ENCODE measurements around the gene ADD3.
"Not testable (repeated sequence)": the region's sequence is repeated elsewhere in the genome, so short reads cannot be mapped to it uniquely, and the experiment has no call there.

Gene ADD3

DNA sequence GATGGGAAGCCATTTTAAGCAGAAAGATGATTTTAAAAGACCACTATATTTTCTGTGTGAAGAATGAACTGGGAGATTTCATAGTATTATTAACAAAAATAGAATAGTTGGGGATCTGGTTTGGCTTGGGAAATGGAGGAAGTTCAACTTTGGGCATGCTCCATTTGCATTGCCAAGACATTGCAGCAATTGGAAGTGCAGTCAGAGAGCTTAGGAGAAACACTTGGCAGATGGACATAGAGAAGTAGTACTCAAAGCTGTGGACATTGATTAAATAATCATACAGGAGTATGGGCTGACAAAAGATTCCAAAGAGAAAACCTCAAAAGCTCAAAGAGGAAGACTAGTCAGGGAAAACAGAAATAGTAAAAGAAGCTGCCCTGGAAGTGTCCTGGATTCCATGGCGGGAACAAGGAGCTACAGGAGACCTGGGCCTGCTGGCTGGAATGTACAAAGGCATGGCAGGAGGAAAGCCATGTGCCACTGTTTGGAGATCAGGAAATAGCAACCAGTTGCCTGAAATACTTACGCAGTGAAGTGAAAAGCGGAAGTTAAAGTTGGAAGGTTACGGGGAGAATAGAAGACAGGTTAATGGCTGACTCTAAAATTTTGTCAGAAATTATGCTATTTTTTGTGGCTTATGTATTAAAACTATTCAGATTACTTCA, 106.0 kb downstream of the ADD3 start:
- DNase-seq, result no peak

DNA sequence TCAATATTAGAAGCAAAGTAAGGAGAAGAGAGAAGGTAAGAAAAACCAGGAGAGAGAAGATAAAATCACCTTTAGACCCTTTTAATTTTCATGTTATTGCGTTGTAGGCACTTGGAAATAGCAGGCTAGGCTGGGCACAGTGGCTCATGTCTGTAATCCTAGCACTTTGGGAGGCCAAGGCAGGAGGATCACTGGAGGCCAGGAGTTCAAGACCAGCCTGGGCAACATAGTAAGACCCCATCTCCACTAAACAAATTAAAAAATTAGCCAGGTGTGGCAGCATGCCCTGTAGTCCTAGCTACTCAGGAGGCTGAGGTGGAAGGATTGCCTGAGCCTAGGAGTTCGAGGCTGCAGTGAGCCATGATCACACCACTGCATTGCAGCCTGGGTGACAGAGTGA, 106.9 kb downstream of the ADD3 start:
- not testable (repeated sequence) for DNase-seq

DNA sequence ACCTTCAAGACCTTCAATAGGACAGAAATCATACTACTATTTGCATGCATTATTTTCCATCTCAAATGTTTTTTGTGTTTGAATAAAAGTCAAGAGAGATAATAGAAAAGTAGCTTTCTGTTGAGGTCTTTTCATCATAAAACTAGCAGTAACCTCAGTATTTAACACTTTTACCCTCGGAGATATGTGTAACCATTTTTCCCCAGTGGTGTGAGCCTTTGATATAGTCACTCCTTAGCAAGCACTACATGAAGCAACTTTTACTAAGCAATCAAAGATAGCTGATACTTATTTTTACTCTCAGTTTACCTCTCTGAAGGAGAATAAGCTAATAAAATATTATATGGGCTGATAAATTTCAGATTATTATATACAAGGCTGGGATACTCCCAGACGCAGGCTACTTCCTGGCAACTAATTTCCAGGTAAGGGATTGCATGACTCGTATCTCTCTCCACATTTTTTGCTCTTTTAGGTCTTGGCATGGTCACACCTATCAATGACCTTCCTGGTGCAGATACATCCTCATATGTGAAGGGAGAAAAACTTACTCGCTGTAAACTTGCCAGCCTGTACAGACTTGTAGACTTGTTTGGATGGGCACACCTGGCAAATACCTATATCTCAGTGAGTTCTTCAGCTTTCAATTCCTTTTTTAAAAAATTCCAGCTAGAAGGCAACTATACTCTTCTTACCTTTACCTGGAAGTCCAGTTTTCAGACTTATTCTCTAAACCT, 108.2 kb downstream of the ADD3 start:
- DNase-seq, result no peak

DNA sequence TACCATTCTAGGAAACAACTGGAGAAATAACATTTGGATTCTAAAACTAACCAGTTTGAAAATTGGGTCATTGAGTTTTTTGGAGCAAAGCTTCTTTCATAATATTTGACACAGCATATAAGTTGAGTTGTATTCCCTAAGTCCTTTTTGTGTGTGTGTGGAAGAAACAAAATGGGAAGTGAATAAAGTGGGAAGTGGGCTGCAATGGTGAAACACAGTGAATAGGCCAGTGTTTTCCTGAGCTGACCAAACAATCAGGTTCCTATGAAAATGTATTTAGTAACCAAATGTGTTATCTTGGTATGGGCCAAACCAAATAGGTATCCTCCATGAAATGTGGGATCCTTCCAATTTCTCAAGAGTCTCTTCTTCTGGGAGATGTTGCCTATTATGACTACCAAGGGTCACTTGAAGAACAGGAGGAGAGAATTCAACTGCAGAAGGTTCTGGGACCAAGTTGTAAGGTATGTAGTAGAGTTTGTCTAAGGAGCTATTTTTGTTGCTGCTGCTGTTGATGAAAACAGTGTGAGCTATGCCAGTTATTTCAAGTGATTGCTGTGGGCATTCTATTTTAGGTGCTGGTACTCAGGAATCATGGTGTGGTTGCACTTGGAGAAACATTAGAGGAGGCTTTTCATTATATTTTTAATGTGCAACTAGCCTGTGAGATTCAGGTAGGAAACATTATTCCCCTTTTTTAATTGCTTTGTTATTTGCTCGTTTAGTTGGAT, 111.3 kb downstream of the ADD3 start:
- no peak for DNase-seq

DNA sequence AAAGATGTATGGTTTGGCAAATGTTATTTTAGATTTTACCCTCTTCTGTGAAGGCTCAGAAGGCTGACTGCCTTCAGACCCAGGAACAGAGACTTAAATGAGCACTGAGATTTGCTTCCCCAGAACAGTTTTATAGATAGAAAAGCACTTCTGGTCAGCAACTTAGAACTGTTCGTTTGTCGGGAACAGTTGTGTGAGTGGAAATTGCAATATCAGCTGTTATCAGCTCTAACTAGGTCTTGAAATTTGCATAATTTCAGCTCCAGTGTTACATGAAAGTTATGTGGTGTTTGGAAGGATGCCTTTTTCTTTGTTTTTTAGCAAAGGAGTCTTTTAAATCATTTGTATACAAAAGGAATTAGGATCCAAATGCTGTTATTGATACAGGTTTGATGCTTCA, 115.8 kb downstream of the ADD3 start:
- DNase-seq, result no peak

DNA sequence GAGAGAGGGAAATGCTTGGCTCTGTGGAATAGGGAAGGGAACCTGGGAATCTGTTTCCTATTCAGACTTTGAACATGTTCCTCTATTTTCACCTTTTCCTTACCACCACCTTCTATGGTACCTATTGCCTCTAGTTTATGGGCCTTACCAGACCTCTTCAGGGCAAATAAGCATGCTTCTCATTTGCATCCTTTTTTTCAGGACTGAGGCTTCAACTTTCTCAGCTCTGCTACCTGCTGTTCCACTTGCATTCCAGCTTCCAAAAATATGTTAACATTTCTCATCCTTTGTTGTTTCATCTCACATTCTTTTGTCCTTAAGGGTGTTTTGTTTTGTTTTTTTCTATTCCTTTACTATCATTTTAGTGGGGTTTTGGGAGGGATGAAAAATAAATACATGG, 121.7 kb downstream of the ADD3 start:
- no peak for DNase-seq

DNA sequence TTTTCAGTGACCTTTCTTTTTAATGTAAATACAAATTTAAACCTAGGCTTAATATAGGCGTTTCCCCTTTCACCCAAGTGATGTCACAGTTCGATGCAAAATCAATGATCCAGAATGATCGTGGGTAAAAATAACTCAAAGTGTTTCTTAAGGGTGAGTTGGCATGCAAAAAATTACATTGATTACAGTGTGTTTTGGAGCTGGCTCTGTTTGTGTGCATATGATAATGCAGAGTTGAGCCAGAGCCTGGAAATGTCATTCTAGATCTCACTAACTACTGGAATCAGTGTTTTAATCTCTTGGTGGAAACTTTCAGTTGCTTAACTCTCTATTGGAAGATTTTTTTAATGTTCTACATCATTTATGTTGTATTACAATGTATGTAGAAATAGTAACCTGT, 127.1 kb downstream of the ADD3 start:
- no peak for DNase-seq

DNA sequence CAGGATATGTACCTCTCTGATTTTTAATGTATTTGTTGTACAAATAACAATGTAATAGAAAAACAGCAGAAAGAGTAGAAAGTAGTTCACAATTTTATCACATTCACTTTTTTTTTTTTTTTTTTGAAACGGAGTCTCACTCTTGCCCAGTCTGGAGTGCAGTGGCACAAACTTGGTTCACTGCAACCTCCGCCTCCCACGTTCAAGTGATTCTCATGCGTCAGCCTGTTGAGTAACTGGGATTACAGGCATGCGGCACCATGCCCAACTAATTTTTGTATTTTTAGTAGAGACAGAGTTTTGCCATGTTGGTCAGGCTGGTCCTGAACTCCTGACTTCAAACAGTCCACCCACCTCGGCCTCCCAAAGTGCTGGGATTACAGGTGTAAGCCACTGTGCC, 128.1 kb downstream of the ADD3 start:
- not testable (repeated sequence) for DNase-seq

DNA sequence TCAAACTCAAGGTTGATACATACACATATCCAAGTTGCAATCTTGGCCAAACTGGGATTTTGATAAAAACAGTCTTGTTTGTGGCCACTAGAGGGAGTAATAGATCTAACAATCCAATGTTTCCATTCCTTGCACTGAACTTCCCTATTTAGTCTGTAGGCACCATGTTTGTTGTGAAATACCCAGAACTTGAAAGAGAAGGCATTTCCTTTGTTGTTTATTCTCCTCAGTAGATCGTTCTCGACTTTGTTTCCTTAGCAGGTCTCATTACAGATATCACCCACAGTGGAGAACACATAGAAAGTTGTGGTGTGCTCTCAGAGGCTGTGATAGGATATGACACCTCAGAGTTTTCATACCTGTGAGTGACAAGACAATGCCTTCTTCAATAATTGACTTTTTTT, 129.4 kb downstream of the ADD3 start:
- DNase-seq, result peak; percentile 84

DNA sequence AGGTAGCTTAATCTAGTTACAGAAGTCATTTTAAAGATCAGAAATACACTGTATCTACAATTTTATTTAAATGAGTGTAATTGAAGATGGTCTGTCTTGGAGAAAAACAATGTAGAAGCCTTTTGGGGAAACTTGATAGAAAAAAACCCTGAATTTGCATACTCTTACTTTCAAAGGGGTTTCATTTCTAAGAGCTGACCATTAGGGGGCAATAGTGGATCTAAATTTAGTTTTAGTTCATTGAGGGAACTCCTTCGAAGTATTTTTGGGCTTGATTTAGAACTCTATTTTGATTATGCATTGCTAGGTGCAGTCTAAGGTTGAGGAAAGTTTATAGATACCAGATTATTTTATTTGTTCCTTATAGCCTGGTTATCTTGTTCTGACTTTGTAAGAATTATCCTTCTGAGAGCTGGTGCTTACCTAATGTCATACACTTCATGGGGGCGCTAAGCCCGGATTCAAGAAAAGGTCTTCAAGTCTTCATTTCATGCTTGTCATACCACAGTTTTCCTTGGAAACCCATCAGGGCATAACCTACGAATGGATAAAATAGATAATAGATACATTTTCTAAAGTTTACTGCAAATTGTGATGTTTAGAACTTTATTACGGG, 130.5 kb downstream of the ADD3 start:
- DNase-seq, result peak; percentile 82

DNA sequence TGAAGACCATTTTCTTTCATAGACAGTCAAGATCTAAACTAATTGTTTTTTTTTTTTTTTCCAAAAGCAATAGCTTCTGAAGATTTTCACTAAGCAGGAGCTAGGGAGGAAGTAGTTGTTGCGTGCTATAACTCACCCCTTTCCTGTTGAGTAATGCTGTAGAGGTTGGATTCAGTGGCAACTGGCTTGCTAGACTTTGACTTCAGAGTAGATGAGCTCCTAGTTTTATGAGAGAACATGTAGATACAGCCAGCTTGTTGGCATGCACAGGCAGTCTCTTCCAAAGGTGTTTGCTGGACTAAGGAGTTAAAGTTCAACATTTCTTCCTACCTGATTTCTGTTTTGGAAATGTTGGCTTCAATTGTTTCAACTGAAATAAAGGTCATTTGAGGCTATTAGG, 133.4 kb downstream of the ADD3 start:
- DNase-seq, result no peak

DNA sequence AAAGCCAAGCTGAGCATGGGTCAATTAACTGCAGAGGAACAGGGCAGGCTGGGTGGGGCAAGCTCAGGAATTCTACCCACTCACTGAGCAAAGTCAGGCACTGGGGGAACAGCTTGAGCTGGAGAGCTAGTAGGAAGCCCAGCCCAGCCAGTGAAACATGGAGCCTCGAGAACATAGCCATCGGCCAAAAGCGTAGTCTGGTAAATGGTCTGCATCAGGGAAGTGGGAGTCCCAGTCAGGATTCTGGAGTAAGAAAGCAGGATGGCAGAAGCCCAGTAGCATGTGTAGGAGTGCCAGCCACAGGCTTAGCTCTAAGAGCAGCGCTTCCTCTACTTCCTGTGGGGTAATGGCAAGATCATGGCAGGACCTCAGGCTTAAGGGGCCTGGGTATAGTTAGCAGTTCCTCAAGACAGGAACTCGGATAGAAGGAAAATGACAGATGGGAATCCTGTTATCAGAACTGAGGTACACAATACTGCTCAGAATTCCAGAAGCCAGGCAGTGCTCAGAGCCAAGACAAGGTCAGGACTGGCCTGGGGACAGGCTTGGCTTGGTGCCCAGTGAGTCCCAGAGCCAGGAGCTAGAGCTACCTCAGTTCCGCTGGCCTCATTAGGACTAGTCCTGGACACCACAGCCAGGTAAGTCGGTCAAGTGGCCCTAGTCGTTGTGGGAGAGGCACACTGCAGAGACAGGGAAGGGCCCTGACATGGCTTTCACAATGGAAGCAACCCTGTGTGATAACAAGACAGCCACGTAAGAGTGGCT, 134.3 kb downstream of the ADD3 start:
- peak; percentile 8 for DNase-seq

DNA sequence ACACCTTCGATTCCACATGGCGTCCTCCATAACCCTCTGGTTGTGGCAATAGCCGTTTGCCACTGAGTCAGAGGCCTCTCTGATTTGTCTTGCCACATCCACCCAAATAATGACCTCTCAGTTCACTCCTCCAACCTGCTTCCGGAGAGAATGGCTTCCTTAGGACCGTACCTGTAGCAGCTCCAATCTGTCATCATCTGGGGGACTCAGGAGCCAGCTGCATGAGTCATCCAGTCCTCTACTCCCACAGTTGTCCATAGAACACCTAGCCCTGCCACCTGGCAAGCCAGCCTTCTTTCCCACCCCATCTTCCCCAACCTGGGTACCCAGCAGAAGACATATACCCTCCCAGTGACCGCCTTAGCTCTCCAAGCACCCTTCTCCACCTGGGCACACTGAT, 135.2 kb downstream of the ADD3 start:
- DNase-seq, result peak; percentile 30

DNA sequence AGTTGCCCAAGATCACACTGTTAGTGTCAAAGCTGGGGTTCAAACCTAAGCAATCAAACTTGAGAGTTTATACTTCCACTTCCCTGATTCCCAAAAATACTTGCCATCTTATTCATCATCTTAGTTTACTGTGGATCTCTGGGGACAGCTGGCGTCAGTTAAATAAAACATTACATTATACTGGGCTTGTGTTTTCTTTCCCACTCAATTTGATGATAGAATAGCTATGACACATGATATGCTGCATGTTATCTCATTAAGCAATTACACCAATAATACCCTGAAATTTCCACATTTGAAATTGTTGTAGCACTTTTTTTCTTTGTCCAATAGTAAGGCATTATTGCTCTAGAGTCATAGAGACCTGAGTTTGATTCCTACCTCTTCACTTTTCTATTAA, 136.7 kb downstream of the ADD3 start:
- DNase-seq, result no peak

DNA sequence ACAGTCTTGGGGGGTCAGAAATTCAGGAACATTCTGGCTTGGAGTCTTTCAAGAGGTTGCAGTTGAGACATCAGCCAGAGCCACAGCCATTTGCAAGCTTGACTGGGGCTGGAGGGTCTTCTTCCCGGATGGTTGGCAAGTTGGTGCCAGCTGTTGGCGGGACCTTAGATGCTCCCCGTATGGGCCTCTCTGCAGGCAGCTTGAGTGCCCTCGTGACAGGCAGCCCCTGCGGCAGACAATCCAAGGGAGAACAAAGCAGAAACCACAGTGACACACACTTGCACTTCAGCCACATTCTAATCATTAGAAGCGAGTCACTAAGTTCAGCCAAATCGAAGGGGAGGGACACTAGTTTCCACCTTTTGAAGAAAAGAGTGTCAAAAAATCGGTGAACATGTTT, 140.2 kb downstream of the ADD3 start:
- peak; percentile 47 for DNase-seq

DNA sequence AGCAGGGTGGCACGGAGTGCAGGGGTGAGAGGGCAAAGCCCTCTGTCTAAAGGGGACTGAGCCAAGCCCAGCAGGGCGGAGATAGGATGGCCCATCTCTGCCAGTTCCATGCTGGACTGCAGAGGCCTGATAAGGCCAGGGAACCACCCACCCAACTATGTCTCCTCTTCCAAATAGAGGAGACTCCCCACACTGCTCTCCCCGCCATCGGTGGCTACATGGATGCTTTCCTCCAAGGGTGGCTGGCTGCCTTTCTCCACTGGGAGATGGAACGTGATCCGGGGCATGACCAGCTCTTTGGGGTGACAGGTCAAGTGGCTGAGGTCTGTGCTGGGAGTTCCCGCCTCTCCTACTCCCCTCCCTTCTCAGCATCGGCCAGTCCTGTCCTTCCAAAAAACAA, 141.5 kb downstream of the ADD3 start:
- no peak for DNase-seq

DNA sequence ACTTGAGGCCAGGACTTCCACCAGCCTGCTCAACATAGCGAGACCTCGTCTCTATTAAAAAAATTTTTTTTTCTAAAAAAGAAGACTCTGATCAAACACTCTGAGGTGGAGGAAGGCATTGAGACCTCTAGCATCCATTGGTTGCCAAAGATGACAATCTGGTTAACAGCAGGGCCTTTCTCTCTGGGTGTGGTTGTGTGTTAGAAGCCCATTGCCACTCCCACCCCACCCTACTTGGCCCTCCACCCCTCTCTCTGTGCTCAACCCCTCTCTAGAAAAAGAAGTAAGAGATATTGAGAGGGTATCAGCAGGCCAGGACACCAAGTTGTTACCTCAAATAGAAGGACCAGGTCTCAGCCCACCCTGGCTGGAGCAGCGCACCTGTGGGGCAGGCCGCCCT, 142.3 kb downstream of the ADD3 start:
- no peak for DNase-seq

DNA sequence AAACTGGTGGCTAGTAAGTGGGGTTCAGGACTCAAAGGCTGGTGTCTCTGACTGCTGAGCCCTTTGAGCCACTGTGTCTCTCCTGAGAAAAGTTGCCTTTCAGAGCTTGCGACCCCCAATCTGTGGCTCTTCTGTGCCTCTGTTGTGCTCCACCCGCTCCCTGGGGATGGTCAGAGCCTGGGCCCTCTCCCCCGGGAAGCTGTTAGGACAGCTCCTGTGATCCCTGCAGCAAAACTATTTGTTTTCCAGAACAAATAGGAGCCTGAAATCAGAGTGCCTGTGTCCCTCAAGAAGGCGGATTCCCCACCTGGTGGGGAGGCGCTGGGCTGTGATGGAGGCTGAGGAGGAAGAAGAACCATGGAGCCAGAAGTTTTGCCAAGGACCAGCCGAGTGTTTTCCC, 143.2 kb downstream of the ADD3 start:
- DNase-seq, result peak; percentile 43

DNA sequence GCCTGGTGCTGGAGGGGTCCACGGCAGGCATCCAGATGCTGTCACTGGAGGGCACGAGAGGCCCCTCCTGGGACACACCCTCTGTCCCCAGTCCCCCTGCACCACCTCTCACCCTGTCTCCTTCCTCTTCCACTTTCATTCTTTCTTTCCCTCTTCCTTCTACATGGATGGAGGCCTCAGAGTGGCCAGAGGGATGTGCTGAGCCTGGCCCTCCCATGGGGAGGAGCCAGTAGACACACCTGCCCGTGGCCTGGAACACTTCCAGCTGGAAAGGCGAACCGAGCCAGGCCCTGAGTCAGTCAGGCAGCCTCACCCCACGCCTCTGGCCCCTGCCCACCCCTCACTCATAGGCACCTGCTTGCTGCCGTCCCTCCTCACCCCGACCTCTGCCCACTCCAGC, 143.7 kb downstream of the ADD3 start:
- peak; percentile 96 for DNase-seq

DNA sequence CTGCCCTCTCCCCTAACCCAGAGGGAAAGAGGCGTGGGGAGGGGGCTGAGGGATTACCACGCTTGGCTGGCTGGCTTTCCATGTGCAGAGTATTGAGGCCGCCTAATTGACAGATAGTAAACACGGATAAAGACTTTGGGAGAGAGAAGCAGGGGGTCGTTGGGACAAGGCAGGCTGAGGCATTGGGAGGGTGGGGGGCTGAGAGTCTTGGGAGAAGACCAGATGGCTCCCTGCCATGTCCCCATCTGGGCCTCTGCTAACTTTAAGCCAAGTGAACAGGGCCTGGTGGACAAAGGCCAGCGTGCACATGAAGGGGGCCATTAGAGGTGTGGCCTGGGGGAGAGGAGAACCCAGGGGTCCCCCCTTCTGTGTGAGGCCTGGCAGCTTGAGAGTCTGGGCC, 144.2 kb downstream of the ADD3 start:
- DNase-seq, result no peak

DNA sequence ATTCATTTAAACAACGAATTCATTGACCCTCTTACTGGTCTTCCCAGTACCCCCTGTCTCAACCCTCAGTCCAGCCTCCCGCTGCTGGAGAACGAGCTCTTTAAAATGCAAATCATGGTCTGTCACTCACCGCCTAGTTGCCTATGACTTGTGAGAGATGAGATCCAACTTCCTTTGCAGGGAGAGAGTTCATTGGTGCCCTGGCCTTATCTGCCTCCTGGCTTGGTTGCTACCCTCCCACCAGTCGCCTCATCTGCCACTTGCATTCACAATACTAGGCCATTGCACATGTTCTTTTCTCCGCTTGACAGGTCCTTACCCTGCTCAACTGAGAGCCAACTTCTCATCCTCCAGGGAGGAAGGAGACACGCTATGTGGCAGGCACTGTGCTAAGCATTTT, 145.6 kb downstream of the ADD3 start:
- no peak for DNase-seq

DNA sequence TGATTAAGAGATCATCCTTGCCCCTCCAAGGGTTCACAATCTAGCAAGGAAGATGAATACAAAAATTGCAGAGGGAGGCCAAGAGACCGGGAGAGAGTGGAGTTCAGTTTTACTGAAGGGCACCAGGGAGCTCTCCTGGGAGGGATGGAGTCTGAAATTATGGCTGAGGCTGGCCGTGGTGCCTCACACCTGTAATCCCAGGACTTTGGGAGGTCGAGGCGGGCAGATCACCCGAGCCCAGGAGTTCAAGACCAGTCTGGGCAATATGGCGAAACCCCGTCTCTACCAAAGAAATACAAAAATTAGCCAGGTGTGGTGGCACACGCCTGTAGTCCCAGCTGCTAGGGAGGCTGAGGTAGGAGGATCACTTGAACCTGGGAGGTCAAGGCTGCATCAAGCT, 148.3 kb downstream of the ADD3 start:
- DNase-seq, result no peak
